ENCODE results near the gene EPHA4.

DNA sequence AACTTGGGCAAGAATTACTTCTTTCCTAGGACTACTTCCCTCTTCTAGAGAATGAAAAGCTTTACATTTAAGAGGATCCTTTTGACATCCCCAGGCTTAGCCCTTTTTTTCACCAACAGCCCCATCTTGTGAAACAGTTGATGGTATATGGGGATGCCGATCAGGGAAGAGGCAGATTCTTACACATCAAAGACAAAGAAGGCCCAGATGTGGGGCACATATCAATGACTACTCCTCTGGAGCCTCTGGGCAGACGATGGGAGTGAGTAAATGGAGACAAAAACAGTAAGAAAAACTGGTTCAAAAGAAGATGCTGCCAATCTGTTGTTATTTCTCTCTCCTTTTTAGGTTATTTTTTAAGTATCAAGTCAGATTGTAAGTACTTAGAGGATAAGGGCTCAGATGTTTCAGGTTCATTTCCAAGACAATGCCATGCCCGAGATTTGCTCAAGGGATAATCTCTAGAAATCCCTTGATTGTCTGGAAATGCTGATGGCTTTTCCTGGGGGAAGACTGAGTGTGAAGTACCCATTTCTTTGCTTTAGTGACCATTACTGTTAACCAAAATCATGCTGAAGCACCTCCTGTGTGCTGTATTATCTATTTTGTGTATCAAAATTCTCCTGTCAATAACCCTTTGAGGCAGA is 117.5 kb downstream of the EPHA4 start:
- TF ChIP-seq CTCF (IDR thresholded peaks at IDR 0.05; ENCODE audit: low read length) (no peak), EZH2 (optimal IDR thresholded peaks at IDR 0.05; ENCODE audit: low read depth, low read length) (no peak), EZH2phosphoT487 (IDR thresholded peaks at IDR 0.05; ENCODE audit: low read length) (no peak)
